Endodermal cell (in vitro differentiated cells): ENCODE results near the gene IMPA2. TPM values are rescaled to one million over a fixed set of nuclear protein-coding genes. Genes with fewer than 3 reads are reported as not detected.

Experiments used
- DNase-seq: peaks from one replicate; pipeline ENCODE4 v3.0.0-alpha.2; 2017
- H3K27ac ChIP-seq: 2 replicates; pipeline ENCODE4 v1.5.1; 2013; ENCODE audit warnings: mild to moderate bottlenecking, low read depth, low read length, moderate library complexity
- H3K27me3 ChIP-seq: 2 replicates; pipeline ENCODE4 v1.6.1; 2013; ENCODE audit warnings: mild to moderate bottlenecking, low read length, moderate library complexity; ENCODE audit not compliant: insufficient read depth, control insufficient read depth, poor library complexity, severe bottlenecking
- H3K36me3 ChIP-seq: 2 replicates; pipeline ENCODE4 v1.7.0; 2013; ENCODE audit warnings: mild to moderate bottlenecking, low read length, moderate library complexity; ENCODE audit not compliant: control insufficient read depth, insufficient read depth
- H3K4me1 ChIP-seq: one replicate; pipeline ENCODE4 v1.7.0; 2013; ENCODE audit warnings: low read length; ENCODE audit not compliant: control insufficient read depth, insufficient read depth
- H3K4me3 ChIP-seq: 2 replicates; pipeline ENCODE4 v1.5.1; 2013; ENCODE audit warnings: mild to moderate bottlenecking, low read length, moderate library complexity
- H3K9ac ChIP-seq: 2 replicates; pipeline ENCODE4 v1.6.1; 2013; ENCODE audit warnings: mild to moderate bottlenecking, low read length, moderate library complexity; ENCODE audit not compliant: poor library complexity, severe bottlenecking; ENCODE audit errors: extremely low read depth
- H3K9me3 ChIP-seq: 2 replicates; pipeline ENCODE4 v1.6.1; 2013; ENCODE audit warnings: mild to moderate bottlenecking, low read length, moderate library complexity; ENCODE audit not compliant: control insufficient read depth
- H3K27ac Mint-ChIP-seq: 2 replicates; pipeline ENCODE4 v1.8.0; 2020; ENCODE audit warnings: mixed read lengths
- H3K27me3 Mint-ChIP-seq: 2 replicates; pipeline ENCODE4 v1.8.0; 2021; ENCODE audit warnings: mild to moderate bottlenecking, mixed read lengths; ENCODE audit not compliant: insufficient read depth
- H3K36me3 Mint-ChIP-seq: 2 replicates; pipeline ENCODE4 v1.8.0; 2020; ENCODE audit warnings: low read depth, mixed read lengths
- H3K4me1 Mint-ChIP-seq: 2 replicates; pipeline ENCODE4 v1.8.0; 2020; ENCODE audit warnings: mixed read lengths
- H3K4me3 Mint-ChIP-seq: 2 replicates; pipeline ENCODE4 v1.8.0; 2020; ENCODE audit warnings: mild to moderate bottlenecking, moderate library complexity, mixed read lengths
- H3K9me3 Mint-ChIP-seq: 2 replicates; pipeline ENCODE4 v1.8.0; 2020; ENCODE audit warnings: mild to moderate bottlenecking, mixed read lengths
- CTCF ChIP-seq: fragments of 200-600 bp; sonication (generic); conservative IDR thresholded peaks from 2 replicates; pipeline ENCODE4 v1.5.0; 2021; ENCODE audit warnings: antibody characterized with exemption, mild to moderate bottlenecking
- WGBS, 2 experiments: methylation state at CpG; one replicate each; pipeline versions ENCODE4 v1.1.5 to v1.1.7; 2013; ENCODE audit warnings: missing lambda C conversion rate in 2 of 2, mixed read lengths in 1 of 2; ENCODE audit not compliant: insufficient coverage in 1 of 2, insufficient read length in 1 of 2; 5-methylcytosine and 5-hydroxymethylcytosine counted together
- total RNA-seq, 2 donors: library from RNA; stranded (reverse); fragmentation: NEBNext Ultra II Directional in 1 of 2; extraction: Animal tissue kit (Norgen Biotek cat#: 25700) in 1 of 2; gene quantifications; 2 replicates in 1 of 2; 3 replicates in 1 of 2; pipeline ENCODE4 v1.2.1, GENCODE V29; 2021

IMPA2 gene
- total RNA-seq, 2 donors from 2014 or later: 68.0 to 88.9 TPM

DNA sequence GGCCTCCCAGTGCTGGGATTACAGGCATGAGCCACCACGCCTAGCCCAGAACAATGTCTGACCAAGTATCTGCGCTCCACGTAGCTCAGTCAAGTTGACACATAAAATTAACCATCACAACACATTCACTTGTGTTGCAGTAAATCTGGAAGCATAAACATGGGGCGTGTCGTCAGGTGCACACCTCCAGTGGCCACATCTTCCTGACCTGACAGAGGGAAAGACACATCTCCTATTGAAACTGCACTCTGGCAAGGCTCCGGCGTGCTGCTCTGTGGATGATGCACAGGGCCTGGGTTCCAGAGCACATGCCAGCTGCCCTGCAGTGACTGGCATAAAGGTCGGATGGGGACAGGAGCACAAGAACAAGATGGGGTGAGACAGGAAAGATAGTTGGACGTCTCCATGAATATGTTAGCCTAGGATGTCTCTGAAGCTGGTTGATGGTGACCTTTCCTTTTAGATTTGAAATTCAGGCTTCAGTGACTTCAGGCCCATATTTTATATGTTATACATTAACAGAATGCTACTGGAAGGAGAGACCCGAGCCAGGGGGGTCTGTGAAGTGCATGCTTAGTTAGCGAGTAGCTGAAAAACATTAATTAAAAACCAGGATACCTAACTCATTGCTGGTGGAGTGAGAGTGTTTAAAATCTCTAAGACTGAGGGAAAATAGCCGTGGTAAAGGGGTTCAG lies 10.9 kb downstream of the IMPA2 start:
- no peaks in the 10 kb centered on the region for H3K27me3 ChIP-seq
- H3K27ac Mint-ChIP-seq: no peak overlapping the region
- H3K9me3 ChIP-seq: no peaks in the 10 kb centered on the region
- no peaks in the 10 kb centered on the region for H3K36me3 ChIP-seq
- H3K4me3 ChIP-seq: no peak overlapping the region
- H3K27ac ChIP-seq: no peak overlapping the region
- H3K4me1 Mint-ChIP-seq: peaks cover 49% of the 10 kb centered on the region
- DNase-seq: no peak
- H3K9ac ChIP-seq: no peak overlapping the region
- 87 to 92% methylated on average over 7 to 12 of the region's 12 CpGs for WGBS, 2 experiments
- H3K4me1 ChIP-seq: peaks cover 14% of the 10 kb centered on the region
- H3K36me3 Mint-ChIP-seq: peaks cover 3% of the 10 kb centered on the region
- TF ChIP-seq CTCF: no peak
- H3K27me3 Mint-ChIP-seq: no peaks in the 10 kb centered on the region
- H3K4me3 Mint-ChIP-seq: no peak overlapping the region
- no peaks in the 10 kb centered on the region for H3K9me3 Mint-ChIP-seq

DNA sequence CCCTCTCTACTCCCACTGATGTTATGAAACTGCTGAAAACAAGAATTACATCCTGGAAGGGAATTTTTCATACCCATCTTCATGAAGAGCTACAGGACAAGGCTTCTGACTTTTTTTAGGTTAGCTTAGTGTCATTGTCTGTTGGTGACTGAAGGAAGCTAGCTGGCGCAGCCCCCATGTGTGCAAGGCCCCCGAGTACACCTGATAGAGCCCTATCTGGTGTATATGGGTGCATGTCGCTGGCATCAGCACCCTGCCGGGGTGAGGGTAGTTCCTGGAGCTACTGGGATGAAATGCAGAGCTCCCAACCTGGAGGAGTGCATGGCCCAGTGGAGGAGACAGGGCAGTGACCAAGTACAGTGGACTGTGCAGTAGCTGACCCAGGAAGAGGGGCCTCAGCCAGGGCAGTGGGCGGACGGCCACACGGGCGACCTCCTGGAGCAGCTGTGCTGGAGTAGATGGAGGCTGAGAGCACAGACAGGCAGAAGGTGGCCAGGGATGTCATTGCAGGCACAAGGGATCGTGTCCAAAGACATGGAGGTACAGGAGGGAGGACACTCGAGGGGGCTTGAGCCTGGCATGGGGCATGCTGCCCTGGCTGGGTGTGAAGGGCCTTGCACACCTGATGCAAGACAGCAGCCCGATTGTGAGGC lies 12.1 kb downstream of the IMPA2 start:
- Mint-ChIP-seq H3K4me1 (peaks cover 48% of the 10 kb centered on the region), H3K27ac (peak overlapping the region; percentile 79), H3K4me3 (no peak overlapping the region), H3K36me3 (no peaks in the 10 kb centered on the region), H3K27me3 (no peaks in the 10 kb centered on the region), H3K9me3 (no peaks in the 10 kb centered on the region)
- no peaks in the 10 kb centered on the region for H3K9me3 ChIP-seq
- no peak overlapping the region for H3K9ac ChIP-seq
- H3K4me3 ChIP-seq: no peak overlapping the region
- no peak for TF ChIP-seq CTCF
- H3K36me3 ChIP-seq: no peaks in the 10 kb centered on the region
- DNase-seq: no peak
- peaks cover 14% of the 10 kb centered on the region for H3K4me1 ChIP-seq
- H3K27ac ChIP-seq: no peak overlapping the region
- no peaks in the 10 kb centered on the region for H3K27me3 ChIP-seq
- 94 to 97% methylated on average over 10 to 11 of the region's 11 CpGs for WGBS, 2 experiments

DNA sequence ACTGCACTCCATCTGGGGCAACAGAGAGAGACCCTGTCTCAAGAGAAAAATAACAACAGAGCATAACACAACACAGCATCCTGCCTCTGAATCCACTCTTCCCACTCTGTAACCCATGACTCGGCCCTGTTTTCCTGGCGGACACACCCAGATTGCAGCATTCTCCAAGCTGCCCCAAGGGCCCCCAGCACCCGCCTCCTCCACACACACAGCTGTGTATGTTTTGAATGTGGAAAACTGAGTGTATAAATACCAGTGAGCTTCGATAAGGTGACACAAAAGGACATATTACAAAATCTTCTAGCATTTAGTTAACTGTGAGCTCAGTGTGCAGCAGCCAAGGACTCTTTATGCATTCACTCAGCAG lies 13.0 kb downstream of the IMPA2 start:
- H3K4me3 Mint-ChIP-seq: no peak overlapping the region
- WGBS, 2 experiments: 100% methylated on average over 3 of the region's 4 CpGs; no CpG with 5 or more reads in 1 of the 2 experiments
- no peaks in the 10 kb centered on the region for H3K9me3 Mint-ChIP-seq
- DNase-seq: no peak
- no peak overlapping the region for H3K9ac ChIP-seq
- H3K36me3 Mint-ChIP-seq: peaks cover 5% of the 10 kb centered on the region
- H3K27ac Mint-ChIP-seq: peak overlapping the region; percentile 84
- H3K27me3 ChIP-seq: no peaks in the 10 kb centered on the region
- no peaks in the 10 kb centered on the region for H3K9me3 ChIP-seq
- no peak overlapping the region for H3K27ac ChIP-seq
- no peak overlapping the region for H3K4me3 ChIP-seq
- H3K27me3 Mint-ChIP-seq: no peaks in the 10 kb centered on the region
- peaks cover 4% of the 10 kb centered on the region for H3K36me3 ChIP-seq
- H3K4me1 Mint-ChIP-seq: peaks cover 38% of the 10 kb centered on the region
- H3K4me1 ChIP-seq: peaks cover 10% of the 10 kb centered on the region
- no peak for TF ChIP-seq CTCF
